GM19239 (cell line): ENCODE data around the gene DACT2.
"Not testable (repeated sequence)": the region's sequence is repeated elsewhere in the genome, so short reads cannot be mapped to it uniquely, and the experiment has no call there.

ENCODE experiments used
- DNase-seq: peaks from one replicate; pipeline ENCODE4 v3.0.0; 2011; ENCODE audit warnings: low spot score; ENCODE audit not compliant: insufficient read length
- FAIRE-seq: peaks from 2 replicates; lab custom pipeline; 2011; peaks lifted over from hg19 to GRCh38; lab: Jason Lieb, UNC

The DACT2 gene

GRCh38 chr6:168269455-168270243 lies 49.9 kb downstream of the DACT2 start:
- no peak for DNase-seq
- FAIRE-seq, result no peak

GRCh38 chr6:168268755-168269154 lies 50.8 kb downstream of the DACT2 start:
- no peak for DNase-seq
- no peak for FAIRE-seq

- not testable (repeated sequence) for DNase-seq, FAIRE-seq
Observed at GRCh38 chr6:168267779-168268178, 51.8 kb downstream of the DACT2 start.

GRCh38 chr6:168265827-168266815 lies 53.5 kb downstream of the DACT2 start:
- no peak for FAIRE-seq
- no peak for DNase-seq

DNA sequence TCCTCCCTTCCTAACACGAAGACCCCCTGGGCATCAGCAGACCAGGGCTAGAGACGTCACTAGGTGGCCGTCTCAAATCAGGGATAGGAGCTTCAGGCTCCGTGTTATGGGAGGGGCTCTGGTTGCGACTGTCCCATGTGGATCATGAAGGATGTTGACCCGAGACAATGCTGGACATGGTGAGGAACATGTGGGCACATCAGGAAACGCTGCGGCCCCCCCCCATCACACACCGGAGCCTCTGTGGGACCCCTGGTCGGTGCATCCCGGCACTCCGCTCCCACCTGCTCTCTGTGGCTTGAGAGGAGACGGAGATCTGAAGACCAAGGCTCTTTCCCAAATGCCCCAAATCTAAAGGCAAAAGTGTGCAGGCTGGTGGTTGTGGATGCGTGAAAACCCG lies 54.2 kb downstream of the DACT2 start:
- DNase-seq (no peak), FAIRE-seq (no peak)

- no peak for DNase-seq
- FAIRE-seq, result no peak
Observed at GRCh38 chr6:168264593-168265335, 54.8 kb downstream of the DACT2 start.

GRCh38 chr6:168263351-168263905 lies 56.1 kb downstream of the DACT2 start:
- DNase-seq, result no peak
- FAIRE-seq, result no peak

GRCh38 chr6:168261234-168261633 lies 58.3 kb downstream of the DACT2 start:
- FAIRE-seq, result no peak
- no peak for DNase-seq

DNA sequence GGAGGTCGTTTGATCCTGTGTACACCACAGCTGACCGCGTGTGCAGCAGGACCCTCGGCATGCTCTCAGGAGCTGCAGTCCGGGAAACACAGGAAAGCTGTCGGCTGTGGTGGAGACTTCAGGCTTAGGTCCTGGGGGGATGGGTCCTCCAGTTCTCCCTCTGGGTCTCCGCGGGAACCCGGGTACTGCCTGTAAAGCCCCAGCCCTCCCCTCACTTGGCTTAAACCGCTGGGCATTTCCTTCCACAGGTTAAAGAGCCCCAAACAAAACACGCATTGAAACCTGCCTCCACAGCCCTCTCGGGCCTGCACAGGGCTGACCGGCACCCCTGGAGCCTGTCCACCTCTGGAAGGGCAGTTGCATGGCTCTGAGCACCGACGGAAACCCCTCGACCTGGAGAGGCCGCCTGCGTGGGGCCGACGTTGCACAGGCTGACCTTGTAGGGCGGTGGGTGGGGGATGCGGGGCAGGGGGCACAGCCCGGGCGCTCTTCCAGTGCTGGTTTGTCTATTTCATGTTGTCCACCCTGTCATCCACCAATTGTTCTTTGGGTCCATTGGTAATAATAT lies 59.1 kb downstream of the DACT2 start:
- DNase-seq (no peak), FAIRE-seq (no peak)

DNA sequence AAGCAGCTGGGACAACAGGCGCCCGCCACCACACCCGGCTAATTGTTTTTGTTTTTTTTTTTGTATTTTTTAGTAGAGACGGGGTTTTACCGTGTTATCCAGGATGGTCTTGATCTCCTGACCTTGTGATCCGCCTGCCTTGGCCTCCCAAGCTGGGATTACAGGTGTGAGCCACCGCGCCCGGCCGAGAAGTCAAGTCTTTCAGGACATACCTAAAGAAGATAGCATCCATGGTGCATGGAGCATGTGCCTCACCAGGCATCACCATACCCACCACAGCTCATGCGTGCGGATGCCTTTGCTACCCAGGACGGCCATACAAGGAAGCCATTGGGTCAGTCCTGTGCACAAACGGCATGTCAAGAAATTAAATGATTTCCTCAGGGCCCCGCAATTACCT lies 60.8 kb downstream of the DACT2 start:
- FAIRE-seq (no peak), DNase-seq (no peak)

DNA sequence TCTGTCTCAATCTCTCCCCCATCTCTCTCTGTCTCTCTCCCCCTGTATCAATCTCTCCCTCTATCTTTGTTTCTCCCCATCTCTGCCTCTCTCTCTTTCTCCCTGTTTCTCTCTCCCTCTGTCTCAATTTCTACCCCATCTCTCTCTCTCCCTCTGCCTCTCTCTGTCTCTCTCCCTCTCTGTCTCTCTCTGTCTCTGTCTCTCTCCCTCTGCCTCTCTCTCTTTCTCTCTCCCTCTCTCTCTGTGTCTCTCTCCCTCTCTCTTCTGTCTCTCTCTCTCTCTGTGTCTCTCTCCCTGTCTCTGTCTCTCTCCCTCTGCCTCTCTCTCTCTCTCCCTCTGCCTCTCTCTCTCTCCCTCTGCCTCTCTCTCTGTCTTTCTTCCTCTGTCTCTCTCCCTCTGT lies 62.6 kb downstream of the DACT2 start:
- DNase-seq, result no peak
- FAIRE-seq, result no peak
